Measurements from ENCODE around the gene RXRA.

DNA sequence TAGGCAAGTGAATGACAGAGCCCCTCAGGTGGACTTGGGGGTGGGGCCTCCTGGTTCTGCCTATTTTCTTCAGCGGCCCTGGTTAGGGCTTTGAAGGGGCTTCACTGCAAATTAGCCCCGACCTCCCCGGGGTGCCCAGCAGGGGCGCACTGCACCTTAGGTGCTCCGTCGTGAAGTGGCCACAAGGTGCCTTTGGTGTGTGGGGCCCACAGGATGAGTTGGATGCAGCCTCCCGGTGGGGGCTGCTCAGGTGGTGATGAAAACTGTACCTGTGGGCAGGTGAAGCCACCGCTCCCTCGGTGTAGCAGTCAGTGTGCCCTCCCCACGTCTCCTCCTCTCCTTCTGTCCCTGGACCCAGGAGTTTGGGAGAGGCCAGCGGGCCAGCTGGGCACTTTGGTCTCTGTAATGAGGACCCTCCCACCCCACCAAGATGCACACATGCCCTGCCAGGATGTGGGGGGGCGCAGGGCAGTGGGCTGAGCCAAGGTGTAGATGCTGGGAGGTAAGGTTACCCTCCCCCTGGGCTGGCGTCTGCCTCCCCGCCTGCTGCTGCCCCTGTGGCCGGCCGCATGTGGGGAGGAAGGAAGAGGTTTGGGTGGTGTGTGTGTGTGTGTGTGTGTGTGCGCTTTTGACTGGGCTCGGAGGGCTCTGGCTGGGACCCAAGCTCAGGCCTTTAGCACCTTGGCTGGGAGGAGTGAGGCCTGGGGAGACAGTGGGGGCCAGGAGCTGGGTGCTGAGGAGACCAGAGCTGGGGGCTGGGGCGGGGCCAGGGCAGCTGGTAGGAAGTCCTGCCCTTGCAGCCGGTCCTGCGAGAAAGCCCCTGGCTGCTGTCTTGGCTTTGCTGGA is 55.6 kb downstream of the RXRA start:
- TF ChIP-seq, protein P1, sequence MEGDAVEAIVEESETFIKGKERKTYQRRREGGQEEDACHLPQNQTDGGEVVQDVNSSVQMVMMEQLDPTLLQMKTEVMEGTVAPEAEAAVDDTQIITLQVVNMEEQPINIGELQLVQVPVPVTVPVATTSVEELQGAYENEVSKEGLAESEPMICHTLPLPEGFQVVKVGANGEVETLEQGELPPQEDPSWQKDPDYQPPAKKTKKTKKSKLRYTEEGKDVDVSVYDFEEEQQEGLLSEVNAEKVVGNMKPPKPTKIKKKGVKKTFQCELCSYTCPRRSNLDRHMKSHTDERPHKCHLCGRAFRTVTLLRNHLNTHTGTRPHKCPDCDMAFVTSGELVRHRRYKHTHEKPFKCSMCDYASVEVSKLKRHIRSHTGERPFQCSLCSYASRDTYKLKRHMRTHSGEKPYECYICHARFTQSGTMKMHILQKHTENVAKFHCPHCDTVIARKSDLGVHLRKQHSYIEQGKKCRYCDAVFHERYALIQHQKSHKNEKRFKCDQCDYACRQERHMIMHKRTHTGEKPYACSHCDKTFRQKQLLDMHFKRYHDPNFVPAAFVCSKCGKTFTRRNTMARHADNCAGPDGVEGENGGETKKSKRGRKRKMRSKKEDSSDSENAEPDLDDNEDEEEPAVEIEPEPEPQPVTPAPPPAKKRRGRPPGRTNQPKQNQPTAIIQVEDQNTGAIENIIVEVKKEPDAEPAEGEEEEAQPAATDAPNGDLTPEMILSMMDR (IDR thresholded peaks at IDR 0.05; ENCODE audit: insufficient read depth, low read length, poor library complexity, severe bottlenecking) = peak; percentile 41
- no peak for TF ChIP-seq EZH2phosphoT487 (conservative IDR thresholded peaks at IDR 0.05; ENCODE audit: low read length)

All from SU-DHL-6 (cell line).